ENCODE data around the gene RTKN. TPM values are rescaled to one million over a fixed set of nuclear protein-coding genes. Genes with fewer than 3 reads are reported as not detected.

RTKN gene
- total and polyA plus RNA-seq, 2 of the 13 experiments (the other 11 are each of a cell fraction or from before 2014, with no cell fraction given): 159 to 166 TPM

DNA sequence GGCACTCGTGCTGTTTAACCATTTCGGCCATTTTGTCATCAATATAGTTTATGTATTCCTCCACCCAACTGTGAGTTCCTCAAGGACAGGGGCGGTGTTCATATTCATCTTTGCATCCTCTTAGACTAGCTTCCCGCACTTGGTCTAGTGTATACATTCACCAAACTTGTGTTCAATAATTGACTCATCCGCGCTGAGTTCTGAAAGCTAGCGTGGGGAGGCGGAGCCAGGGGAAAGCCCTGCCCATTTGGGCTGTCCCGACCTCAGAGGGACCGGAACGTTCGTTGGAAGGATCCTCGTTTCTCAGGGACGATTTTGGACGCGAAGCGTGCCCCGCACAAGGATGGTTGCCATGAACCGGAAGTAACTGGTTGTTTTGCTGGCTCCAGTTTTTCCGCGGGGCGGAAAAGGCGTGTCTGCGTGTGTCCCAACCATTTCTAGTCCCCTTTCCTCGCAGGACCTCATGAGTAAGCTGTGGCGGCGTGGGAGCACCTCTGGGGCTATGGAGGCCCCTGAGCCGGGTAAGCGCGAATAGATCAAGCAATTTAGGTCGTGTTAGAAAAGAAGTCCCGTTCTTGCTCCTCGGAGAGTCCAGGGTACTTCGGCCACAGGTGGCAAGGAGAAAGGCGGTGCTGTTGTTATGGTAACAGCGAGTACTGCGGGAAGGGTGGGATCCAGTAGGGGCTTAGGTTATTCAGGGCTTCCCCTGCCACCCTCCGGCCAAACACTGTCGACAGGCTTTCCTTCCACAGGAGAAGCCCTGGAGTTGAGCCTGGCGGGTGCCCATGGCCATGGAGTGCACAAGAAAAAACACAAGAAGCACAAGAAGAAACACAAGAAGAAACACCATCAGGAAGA lies 13.1 kb upstream of the RTKN start, which contains the start of gene INO80B (continued):
- TF ChIP-seq ZNF747 (CRISPR knock-in tag; IDR thresholded peaks at IDR 0.05; ENCODE audit: borderline replicate concordance): peak; percentile 74; the same call in 1 of the 2 replicates
- TF ChIP-seq NR2C2 (CRISPR knock-in tag; IDR thresholded peaks at IDR 0.05; ENCODE audit: borderline replicate concordance): peak; percentile 99
- TF ChIP-seq, protein P1, sequence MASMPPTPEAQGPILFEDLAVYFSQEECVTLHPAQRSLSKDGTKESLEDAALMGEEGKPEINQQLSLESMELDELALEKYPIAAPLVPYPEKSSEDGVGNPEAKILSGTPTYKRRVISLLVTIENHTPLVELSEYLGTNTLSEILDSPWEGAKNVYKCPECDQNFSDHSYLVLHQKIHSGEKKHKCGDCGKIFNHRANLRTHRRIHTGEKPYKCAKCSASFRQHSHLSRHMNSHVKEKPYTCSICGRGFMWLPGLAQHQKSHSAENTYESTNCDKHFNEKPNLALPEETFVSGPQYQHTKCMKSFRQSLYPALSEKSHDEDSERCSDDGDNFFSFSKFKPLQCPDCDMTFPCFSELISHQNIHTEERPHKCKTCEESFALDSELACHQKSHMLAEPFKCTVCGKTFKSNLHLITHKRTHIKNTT (CRISPR knock-in tag; IDR thresholded peaks at IDR 0.05): no peak
- TF ChIP-seq NPAS2 (CRISPR knock-in tag; IDR thresholded peaks at IDR 0.05; ENCODE audit: borderline replicate concordance): no peak
- TF ChIP-seq ERF (CRISPR knock-in tag; IDR thresholded peaks at IDR 0.05): peak; percentile 99
- peak; percentile 89; the same call in 1 of the 2 replicates for TF ChIP-seq YEATS4 (CRISPR knock-in tag; IDR thresholded peaks at IDR 0.05; ENCODE audit: borderline replicate concordance)
- TF ChIP-seq HIVEP1 (CRISPR knock-in tag; IDR thresholded peaks at IDR 0.05): peak; percentile 97
- TF ChIP-seq ZNF879 (CRISPR knock-in tag; IDR thresholded peaks at IDR 0.05): no peak
- TF ChIP-seq, protein P2, sequence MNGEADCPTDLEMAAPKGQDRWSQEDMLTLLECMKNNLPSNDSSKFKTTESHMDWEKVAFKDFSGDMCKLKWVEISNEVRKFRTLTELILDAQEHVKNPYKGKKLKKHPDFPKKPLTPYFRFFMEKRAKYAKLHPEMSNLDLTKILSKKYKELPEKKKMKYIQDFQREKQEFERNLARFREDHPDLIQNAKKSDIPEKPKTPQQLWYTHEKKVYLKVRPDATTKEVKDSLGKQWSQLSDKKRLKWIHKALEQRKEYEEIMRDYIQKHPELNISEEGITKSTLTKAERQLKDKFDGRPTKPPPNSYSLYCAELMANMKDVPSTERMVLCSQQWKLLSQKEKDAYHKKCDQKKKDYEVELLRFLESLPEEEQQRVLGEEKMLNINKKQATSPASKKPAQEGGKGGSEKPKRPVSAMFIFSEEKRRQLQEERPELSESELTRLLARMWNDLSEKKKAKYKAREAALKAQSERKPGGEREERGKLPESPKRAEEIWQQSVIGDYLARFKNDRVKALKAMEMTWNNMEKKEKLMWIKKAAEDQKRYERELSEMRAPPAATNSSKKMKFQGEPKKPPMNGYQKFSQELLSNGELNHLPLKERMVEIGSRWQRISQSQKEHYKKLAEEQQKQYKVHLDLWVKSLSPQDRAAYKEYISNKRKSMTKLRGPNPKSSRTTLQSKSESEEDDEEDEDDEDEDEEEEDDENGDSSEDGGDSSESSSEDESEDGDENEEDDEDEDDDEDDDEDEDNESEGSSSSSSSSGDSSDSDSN (CRISPR knock-in tag; IDR thresholded peaks at IDR 0.05): peak; percentile 91
- TF ChIP-seq, protein P3, sequence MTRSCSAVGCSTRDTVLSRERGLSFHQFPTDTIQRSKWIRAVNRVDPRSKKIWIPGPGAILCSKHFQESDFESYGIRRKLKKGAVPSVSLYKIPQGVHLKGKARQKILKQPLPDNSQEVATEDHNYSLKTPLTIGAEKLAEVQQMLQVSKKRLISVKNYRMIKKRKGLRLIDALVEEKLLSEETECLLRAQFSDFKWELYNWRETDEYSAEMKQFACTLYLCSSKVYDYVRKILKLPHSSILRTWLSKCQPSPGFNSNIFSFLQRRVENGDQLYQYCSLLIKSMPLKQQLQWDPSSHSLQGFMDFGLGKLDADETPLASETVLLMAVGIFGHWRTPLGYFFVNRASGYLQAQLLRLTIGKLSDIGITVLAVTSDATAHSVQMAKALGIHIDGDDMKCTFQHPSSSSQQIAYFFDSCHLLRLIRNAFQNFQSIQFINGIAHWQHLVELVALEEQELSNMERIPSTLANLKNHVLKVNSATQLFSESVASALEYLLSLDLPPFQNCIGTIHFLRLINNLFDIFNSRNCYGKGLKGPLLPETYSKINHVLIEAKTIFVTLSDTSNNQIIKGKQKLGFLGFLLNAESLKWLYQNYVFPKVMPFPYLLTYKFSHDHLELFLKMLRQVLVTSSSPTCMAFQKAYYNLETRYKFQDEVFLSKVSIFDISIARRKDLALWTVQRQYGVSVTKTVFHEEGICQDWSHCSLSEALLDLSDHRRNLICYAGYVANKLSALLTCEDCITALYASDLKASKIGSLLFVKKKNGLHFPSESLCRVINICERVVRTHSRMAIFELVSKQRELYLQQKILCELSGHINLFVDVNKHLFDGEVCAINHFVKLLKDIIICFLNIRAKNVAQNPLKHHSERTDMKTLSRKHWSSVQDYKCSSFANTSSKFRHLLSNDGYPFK (CRISPR knock-in tag; IDR thresholded peaks at IDR 0.05; ENCODE audit: borderline replicate concordance): peak; percentile 95
- TF ChIP-seq, protein P4, sequence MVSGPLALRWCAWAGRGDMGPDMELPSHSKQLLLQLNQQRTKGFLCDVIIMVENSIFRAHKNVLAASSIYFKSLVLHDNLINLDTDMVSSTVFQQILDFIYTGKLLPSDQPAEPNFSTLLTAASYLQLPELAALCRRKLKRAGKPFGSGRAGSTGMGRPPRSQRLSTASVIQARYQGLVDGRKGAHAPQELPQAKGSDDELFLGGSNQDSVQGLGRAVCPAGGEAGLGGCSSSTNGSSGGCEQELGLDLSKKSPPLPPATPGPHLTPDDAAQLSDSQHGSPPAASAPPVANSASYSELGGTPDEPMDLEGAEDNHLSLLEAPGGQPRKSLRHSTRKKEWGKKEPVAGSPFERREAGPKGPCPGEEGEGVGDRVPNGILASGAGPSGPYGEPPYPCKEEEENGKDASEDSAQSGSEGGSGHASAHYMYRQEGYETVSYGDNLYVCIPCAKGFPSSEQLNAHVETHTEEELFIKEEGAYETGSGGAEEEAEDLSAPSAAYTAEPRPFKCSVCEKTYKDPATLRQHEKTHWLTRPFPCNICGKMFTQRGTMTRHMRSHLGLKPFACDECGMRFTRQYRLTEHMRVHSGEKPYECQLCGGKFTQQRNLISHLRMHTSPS (CRISPR knock-in tag; IDR thresholded peaks at IDR 0.05; ENCODE audit: low read depth): no peak
- no peak for TF ChIP-seq MED13 (CRISPR knock-in tag; IDR thresholded peaks at IDR 0.05)
- no peak for TF ChIP-seq NR1H2 (CRISPR knock-in tag; IDR thresholded peaks at IDR 0.05; ENCODE audit: borderline replicate concordance, low read depth)
- TF ChIP-seq, protein P5, sequence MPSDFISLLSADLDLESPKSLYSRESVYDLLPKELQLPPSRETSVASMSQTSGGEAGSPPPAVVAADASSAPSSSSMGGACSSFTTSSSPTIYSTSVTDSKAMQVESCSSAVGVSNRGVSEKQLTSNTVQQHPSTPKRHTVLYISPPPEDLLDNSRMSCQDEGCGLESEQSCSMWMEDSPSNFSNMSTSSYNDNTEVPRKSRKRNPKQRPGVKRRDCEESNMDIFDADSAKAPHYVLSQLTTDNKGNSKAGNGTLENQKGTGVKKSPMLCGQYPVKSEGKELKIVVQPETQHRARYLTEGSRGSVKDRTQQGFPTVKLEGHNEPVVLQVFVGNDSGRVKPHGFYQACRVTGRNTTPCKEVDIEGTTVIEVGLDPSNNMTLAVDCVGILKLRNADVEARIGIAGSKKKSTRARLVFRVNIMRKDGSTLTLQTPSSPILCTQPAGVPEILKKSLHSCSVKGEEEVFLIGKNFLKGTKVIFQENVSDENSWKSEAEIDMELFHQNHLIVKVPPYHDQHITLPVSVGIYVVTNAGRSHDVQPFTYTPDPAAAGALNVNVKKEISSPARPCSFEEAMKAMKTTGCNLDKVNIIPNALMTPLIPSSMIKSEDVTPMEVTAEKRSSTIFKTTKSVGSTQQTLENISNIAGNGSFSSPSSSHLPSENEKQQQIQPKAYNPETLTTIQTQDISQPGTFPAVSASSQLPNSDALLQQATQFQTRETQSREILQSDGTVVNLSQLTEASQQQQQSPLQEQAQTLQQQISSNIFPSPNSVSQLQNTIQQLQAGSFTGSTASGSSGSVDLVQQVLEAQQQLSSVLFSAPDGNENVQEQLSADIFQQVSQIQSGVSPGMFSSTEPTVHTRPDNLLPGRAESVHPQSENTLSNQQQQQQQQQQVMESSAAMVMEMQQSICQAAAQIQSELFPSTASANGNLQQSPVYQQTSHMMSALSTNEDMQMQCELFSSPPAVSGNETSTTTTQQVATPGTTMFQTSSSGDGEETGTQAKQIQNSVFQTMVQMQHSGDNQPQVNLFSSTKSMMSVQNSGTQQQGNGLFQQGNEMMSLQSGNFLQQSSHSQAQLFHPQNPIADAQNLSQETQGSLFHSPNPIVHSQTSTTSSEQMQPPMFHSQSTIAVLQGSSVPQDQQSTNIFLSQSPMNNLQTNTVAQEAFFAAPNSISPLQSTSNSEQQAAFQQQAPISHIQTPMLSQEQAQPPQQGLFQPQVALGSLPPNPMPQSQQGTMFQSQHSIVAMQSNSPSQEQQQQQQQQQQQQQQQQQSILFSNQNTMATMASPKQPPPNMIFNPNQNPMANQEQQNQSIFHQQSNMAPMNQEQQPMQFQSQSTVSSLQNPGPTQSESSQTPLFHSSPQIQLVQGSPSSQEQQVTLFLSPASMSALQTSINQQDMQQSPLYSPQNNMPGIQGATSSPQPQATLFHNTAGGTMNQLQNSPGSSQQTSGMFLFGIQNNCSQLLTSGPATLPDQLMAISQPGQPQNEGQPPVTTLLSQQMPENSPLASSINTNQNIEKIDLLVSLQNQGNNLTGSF (CRISPR knock-in tag; IDR thresholded peaks at IDR 0.05): no peak
